ENCODE data around the gene TMEM185B. TPM values are rescaled to one million over a fixed set of nuclear protein-coding genes. Genes with fewer than 3 reads are reported as not detected.
"Not testable (repeated sequence)": the region's sequence is repeated elsewhere in the genome, so short reads cannot be mapped to it uniquely, and the experiment has no call there.

TMEM185B gene
- total and polyA plus RNA-seq, 4 donors = 4.9 to 20.8 (median 12.8) TPM

DNA sequence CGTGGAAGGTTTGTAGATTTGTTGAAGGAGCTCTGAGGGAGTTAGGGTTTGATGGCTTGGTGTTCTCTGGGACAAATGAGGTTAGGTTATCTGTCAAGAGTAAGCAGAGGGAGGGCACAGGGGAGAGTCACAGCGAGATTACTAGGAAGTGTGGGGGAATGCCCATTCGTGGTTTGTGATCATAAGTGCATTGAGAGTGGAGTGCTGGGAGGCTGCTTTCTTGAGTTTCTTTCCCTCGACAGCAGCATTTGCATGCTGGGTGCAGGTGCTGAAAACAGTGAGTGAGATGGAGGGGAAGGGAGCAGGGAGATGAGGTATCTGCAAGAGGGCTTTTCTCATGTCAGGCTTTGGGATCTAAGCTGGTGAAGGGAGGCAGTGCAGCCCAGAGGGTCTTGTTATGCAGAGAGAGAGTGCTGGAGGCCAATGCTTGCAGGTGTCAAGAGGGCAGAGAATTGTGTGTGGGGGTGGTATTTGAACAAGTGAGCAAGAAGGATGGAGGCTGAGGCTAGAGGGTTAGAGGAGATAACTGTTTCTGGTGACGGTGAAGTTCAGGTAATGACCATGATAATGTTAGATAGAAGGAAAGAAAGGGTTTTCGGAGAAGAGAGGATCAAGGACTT is 38.3 kb upstream of the TMEM185B start:
- H3K27ac ChIP-seq (ENCODE audit: low read depth in 1 of 2, low read length in 2 of 2) = no peak overlapping the region
- H3K4me1 ChIP-seq (ENCODE audit: control insufficient read depth in 1 of 2, insufficient read depth in 2 of 2, low read length in 2 of 2) = no peaks in the 10 kb centered on the region
- ATAC-seq (ENCODE audit: low FRiP score) (no peak), DNase-seq (no peak)
- no peak overlapping the region for H3K4me3 ChIP-seq (ENCODE audit: low read length in 2 of 2)
- H3K36me3 ChIP-seq (ENCODE audit: control insufficient read depth in 1 of 2, insufficient read depth in 2 of 2, low read length in 1 of 2) = no peaks in the 10 kb centered on the region
- 92 to 93% methylated on average over 6 of the region's 6 CpGs for WGBS, 2 donors
- intact Hi-C loops (cut with DNase I) = no loop called here
- no peaks in the 10 kb centered on the region for H3K9me3 ChIP-seq (ENCODE audit: control insufficient read depth, low read length)
- H3K27me3 ChIP-seq (ENCODE audit: control insufficient read depth in 1 of 2, insufficient read depth in 2 of 2, low read length in 1 of 2) = no peaks in the 10 kb centered on the region

DNA sequence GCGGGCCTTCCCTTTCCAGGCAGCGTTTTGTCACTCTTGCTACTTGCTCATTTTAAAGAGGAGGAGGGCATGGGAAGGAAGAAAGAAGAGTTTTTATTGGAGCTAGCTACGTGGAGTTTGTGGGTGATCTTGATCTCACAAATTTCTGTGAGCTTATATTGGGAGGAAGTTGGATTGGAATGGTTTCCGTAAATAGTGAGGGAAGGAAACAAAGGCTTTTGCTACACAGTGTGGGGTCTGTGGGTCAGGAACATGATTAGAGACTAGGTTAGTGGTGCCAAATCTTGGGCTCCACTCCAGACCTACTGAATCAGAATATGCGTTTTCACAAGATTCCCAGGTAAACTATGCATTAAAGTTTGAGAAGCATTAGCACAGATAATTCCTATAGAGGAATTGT is 37.5 kb upstream of the TMEM185B start:
- ATAC-seq (ENCODE audit: low FRiP score) = no peak
- Histone ChIP-seq H3K27me3 (ENCODE audit: control insufficient read depth in 1 of 2, insufficient read depth in 2 of 2, low read length in 1 of 2) (no peaks in the 10 kb centered on the region), H3K4me3 (ENCODE audit: low read length in 2 of 2) (no peak overlapping the region), H3K4me1 (ENCODE audit: control insufficient read depth in 1 of 2, insufficient read depth in 2 of 2, low read length in 2 of 2) (no peaks in the 10 kb centered on the region), H3K27ac (ENCODE audit: low read depth in 1 of 2, low read length in 2 of 2) (no peak overlapping the region), H3K36me3 (ENCODE audit: control insufficient read depth in 1 of 2, insufficient read depth in 2 of 2, low read length in 1 of 2) (no peaks in the 10 kb centered on the region), H3K9me3 (ENCODE audit: control insufficient read depth, low read length) (no peaks in the 10 kb centered on the region)
- intact Hi-C loops (cut with DNase I) = no loop called here
- DNase-seq = no peak
- 95 to 97% methylated on average over 5 of the region's 5 CpGs for WGBS, 2 donors

DNA sequence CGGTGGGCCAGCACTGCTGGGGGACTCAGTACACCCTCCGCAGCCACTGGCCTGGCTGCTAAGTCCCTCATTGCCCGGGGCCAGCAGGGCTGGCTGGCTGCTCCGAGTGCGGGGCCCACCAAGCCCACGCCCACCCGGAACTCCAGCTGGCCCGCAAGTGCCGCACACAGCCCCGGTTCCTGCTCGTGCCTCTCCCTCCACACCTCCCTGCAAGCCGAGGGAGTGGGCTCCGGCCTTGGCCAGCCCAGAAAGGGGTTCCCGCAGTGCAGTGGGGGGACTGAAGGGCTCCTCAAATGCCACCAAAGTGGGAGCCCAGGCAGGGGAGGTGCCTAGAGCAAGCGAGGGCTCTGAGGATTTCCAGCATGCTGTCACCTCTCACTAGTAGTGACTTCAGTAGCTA is 36.7 kb upstream of the TMEM185B start:
- 98% methylated on average over 8 to 15 of the region's 15 CpGs for WGBS, 2 donors
- H3K9me3 ChIP-seq (ENCODE audit: control insufficient read depth, low read length); ATAC-seq (ENCODE audit: low FRiP score); intact Hi-C loops (cut with DNase I); H3K36me3 ChIP-seq (ENCODE audit: control insufficient read depth in 1 of 2, insufficient read depth in 2 of 2, low read length in 1 of 2); H3K4me1 ChIP-seq (ENCODE audit: control insufficient read depth in 1 of 2, insufficient read depth in 2 of 2, low read length in 2 of 2); H3K27me3 ChIP-seq (ENCODE audit: control insufficient read depth in 1 of 2, insufficient read depth in 2 of 2, low read length in 1 of 2); DNase-seq; H3K4me3 ChIP-seq (ENCODE audit: low read length in 2 of 2); H3K27ac ChIP-seq (ENCODE audit: low read depth in 1 of 2, low read length in 2 of 2): not testable (repeated sequence)

DNA sequence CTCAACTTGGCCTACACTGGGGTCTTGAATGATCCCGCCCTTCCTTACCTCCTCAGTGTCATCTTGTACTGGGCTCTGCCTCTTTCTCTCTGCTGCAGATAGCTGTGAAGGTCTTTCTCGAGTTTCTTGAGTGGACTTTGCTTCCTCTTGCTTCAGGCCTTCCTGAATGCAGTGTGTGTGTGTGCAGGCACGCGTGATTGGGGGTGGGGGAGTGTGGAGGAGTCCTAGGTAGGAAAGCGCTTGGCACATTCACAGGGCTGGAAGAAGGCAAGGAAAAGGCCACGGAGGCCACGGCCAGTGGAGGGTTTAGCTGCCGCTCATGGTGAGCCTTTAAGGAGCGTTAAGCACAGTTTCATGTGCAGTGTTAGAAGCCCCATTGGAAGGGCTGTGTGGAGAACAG is 35.0 kb upstream of the TMEM185B start:
- ATAC-seq (ENCODE audit: low FRiP score) = no peak
- Histone ChIP-seq H3K27ac (ENCODE audit: low read depth in 1 of 2, low read length in 2 of 2) (no peak overlapping the region), H3K4me3 (ENCODE audit: low read length in 2 of 2) (no peak overlapping the region), H3K36me3 (ENCODE audit: control insufficient read depth in 1 of 2, insufficient read depth in 2 of 2, low read length in 1 of 2) (no peaks in the 10 kb centered on the region), H3K9me3 (ENCODE audit: control insufficient read depth, low read length) (no peaks in the 10 kb centered on the region), H3K4me1 (ENCODE audit: control insufficient read depth in 1 of 2, insufficient read depth in 2 of 2, low read length in 2 of 2) (peaks cover 0 to 5% of the 10 kb centered on the region in 2 donors), H3K27me3 (ENCODE audit: control insufficient read depth in 1 of 2, insufficient read depth in 2 of 2, low read length in 1 of 2) (no peaks in the 10 kb centered on the region)
- peak in 1 of 2 donors; percentile 24 for DNase-seq
- WGBS, 2 donors = 92 to 94% methylated on average over 9 of the region's 9 CpGs
- intact Hi-C loops (cut with DNase I) = no loop called here

DNA sequence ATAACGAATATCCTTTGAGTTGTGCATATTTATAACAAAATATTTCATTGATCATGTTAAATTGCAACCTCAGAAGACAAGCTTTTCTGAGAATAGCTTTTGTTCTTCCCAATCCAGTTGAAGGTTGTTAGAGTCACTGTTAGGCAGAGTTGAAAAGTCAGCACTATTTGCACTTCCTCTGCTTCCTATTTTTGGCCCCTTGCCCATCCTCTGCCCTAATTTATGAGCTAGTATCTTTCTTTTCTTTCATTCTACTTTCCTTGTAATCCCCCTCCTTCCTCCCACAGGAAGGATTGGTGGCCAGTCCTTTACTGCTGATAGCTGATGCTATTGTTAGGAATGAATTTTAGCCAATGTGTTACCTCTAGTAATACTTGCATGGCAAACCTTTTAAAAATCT is 34.3 kb upstream of the TMEM185B start:
- intact Hi-C loops (cut with DNase I) = no loop called here
- H3K4me1 ChIP-seq (ENCODE audit: control insufficient read depth in 1 of 2, insufficient read depth in 2 of 2, low read length in 2 of 2) = peaks cover 0 to 5% of the 10 kb centered on the region in 2 donors
- DNase-seq (no peak), ATAC-seq (ENCODE audit: low FRiP score) (no peak)
- no peaks in the 10 kb centered on the region for H3K36me3 ChIP-seq (ENCODE audit: control insufficient read depth in 1 of 2, insufficient read depth in 2 of 2, low read length in 1 of 2)
- 77 to 78% methylated on average over 1 of the region's 1 CpG for WGBS, 2 donors
- no peaks in the 10 kb centered on the region for H3K9me3 ChIP-seq (ENCODE audit: control insufficient read depth, low read length)
- H3K27ac ChIP-seq (ENCODE audit: low read depth in 1 of 2, low read length in 2 of 2) = no peak overlapping the region
- no peak overlapping the region for H3K4me3 ChIP-seq (ENCODE audit: low read length in 2 of 2)
- no peaks in the 10 kb centered on the region for H3K27me3 ChIP-seq (ENCODE audit: control insufficient read depth in 1 of 2, insufficient read depth in 2 of 2, low read length in 1 of 2)

DNA sequence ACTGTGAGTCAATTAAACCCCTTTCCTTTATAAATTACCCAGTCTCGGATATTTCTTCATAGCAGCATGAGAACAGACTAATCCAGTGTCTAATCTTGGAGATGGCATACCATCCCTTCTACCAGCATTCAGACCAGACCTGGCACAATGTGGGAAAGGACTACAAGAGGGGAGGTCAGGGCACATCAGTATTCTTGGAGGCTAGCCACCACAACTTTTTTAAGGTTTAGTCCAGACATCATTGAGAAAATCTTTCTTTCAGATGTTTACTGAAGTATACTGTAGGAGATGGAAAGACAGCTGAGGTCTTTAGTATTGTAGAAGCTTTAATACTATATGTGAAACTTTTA is 33.4 kb upstream of the TMEM185B start:
- no peak overlapping the region for H3K27ac ChIP-seq (ENCODE audit: low read depth in 1 of 2, low read length in 2 of 2)
- no peak for DNase-seq
- no peaks in the 10 kb centered on the region for H3K36me3 ChIP-seq (ENCODE audit: control insufficient read depth in 1 of 2, insufficient read depth in 2 of 2, low read length in 1 of 2)
- no peak for ATAC-seq (ENCODE audit: low FRiP score)
- H3K4me3 ChIP-seq (ENCODE audit: low read length in 2 of 2) = no peak overlapping the region
- no peaks in the 10 kb centered on the region for H3K9me3 ChIP-seq (ENCODE audit: control insufficient read depth, low read length)
- peaks cover 0 to 5% of the 10 kb centered on the region in 2 donors for H3K4me1 ChIP-seq (ENCODE audit: control insufficient read depth in 1 of 2, insufficient read depth in 2 of 2, low read length in 2 of 2)
- H3K27me3 ChIP-seq (ENCODE audit: control insufficient read depth in 1 of 2, insufficient read depth in 2 of 2, low read length in 1 of 2) = no peaks in the 10 kb centered on the region
- intact Hi-C loops (cut with DNase I) = no loop called here
- 78 to 87% methylated on average over 1 of the region's 1 CpG for WGBS, 2 donors

DNA sequence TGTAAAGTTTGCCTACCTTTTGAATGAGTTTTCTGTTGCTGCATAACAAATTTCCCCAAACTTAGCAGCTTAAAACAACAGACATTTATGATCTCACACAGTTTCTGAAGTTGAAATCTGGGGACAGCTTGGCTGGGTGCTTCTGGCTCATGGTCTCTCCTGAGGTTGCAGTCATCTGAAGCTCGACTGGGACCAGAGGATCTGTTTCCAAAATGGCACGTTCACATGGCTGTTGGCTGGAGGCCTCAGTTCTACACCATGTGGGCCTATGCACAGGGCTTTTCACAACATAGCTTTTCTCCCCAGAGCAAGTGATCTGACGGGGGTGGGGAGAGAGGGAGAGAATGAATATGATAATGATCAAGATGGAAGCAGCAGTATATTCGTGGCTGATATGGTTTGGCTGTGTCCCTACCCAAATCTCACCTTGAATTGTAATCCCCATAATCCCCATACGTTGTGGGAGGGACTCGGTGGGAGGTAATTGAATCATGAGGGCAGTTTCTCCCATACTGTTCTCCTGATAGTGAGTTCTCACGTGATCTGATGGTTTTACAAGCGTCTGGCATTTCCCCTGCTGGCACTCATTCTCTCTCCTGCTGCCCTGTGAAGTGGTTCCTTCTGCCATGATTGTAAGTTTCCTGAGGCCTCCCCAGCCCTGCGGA is 32.9 kb upstream of the TMEM185B start:
- WGBS, 2 donors = 72 to 78% methylated on average over 9 of the region's 9 CpGs
- Histone ChIP-seq H3K4me3 (ENCODE audit: low read length in 2 of 2) (no peak overlapping the region), H3K36me3 (ENCODE audit: control insufficient read depth in 1 of 2, insufficient read depth in 2 of 2, low read length in 1 of 2) (no peaks in the 10 kb centered on the region), H3K4me1 (ENCODE audit: control insufficient read depth in 1 of 2, insufficient read depth in 2 of 2, low read length in 2 of 2) (peaks cover 0 to 5% of the 10 kb centered on the region in 2 donors), H3K9me3 (ENCODE audit: control insufficient read depth, low read length) (no peaks in the 10 kb centered on the region), H3K27ac (ENCODE audit: low read depth in 1 of 2, low read length in 2 of 2) (no peak overlapping the region), H3K27me3 (ENCODE audit: control insufficient read depth in 1 of 2, insufficient read depth in 2 of 2, low read length in 1 of 2) (no peaks in the 10 kb centered on the region)
- DNase-seq = no peak
- no peak for ATAC-seq (ENCODE audit: low FRiP score)
- intact Hi-C loops (cut with DNase I) = no loop called here

DNA sequence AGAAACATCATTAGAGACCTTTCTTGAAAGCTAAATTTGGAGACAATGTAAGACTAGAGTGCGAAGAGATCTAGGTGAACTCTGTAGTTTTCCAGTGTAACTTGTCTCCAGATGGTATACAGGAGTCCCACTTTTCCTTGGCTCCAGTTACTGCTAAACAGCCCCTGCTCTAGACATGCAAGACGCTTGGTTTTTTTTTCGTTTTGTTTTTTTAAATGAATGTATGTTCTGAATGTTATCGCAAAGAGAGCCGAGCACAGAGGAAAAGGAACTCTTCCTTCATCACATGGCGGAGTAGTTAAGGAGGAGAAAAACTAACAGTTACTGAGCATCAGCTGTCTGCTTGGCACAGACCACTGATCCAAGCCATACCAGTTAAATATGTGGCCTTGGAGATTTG is 31.9 kb upstream of the TMEM185B start:
- H3K4me1 ChIP-seq (ENCODE audit: control insufficient read depth in 1 of 2, insufficient read depth in 2 of 2, low read length in 2 of 2) = peaks cover 0 to 5% of the 10 kb centered on the region in 2 donors
- DNase-seq (no peak), ATAC-seq (ENCODE audit: low FRiP score) (no peak)
- H3K9me3 ChIP-seq (ENCODE audit: control insufficient read depth, low read length) = no peaks in the 10 kb centered on the region
- intact Hi-C loops (cut with DNase I) = no loop called here
- H3K4me3 ChIP-seq (ENCODE audit: low read length in 2 of 2) = no peak overlapping the region
- WGBS, 2 donors = 91 to 95% methylated on average over 6 of the region's 6 CpGs
- H3K36me3 ChIP-seq (ENCODE audit: control insufficient read depth in 1 of 2, insufficient read depth in 2 of 2, low read length in 1 of 2) = no peaks in the 10 kb centered on the region
- H3K27me3 ChIP-seq (ENCODE audit: control insufficient read depth in 1 of 2, insufficient read depth in 2 of 2, low read length in 1 of 2) = no peaks in the 10 kb centered on the region
- no peak overlapping the region for H3K27ac ChIP-seq (ENCODE audit: low read depth in 1 of 2, low read length in 2 of 2)

DNA sequence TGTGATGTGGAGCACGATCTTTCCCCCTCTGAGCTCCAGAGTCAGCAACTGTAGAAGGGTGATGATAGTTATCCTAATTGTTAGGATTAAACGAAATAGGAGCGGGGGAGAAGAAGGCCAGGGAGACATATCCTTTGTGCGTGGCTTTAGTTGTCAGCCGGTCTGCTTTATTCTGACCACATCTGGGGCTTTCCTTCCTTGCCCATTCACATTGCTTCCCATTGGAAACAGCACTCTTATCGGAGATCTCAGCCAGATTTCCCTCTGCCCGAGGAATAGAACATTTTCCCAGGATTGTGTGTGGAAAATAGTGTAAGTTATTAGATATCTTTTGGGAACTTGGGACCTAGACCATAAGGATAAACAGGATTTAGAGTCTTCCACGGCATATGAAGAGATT is 31.0 kb upstream of the TMEM185B start:
- intact Hi-C loops (cut with DNase I) = loop anchor here in 1 of 2 donors (5.0 kb wide), 1 partner anchor 58 kb away; no protein-coding TSS in a partner anchor
- Histone ChIP-seq H3K9me3 (ENCODE audit: control insufficient read depth, low read length) (no peaks in the 10 kb centered on the region), H3K27me3 (ENCODE audit: control insufficient read depth in 1 of 2, insufficient read depth in 2 of 2, low read length in 1 of 2) (no peaks in the 10 kb centered on the region), H3K4me1 (ENCODE audit: control insufficient read depth in 1 of 2, insufficient read depth in 2 of 2, low read length in 2 of 2) (peaks cover 0 to 5% of the 10 kb centered on the region in 2 donors), H3K4me3 (ENCODE audit: low read length in 2 of 2) (no peak overlapping the region), H3K27ac (ENCODE audit: low read depth in 1 of 2, low read length in 2 of 2) (no peak overlapping the region), H3K36me3 (ENCODE audit: control insufficient read depth in 1 of 2, insufficient read depth in 2 of 2, low read length in 1 of 2) (no peaks in the 10 kb centered on the region)
- WGBS, 2 donors = 62 to 80% methylated on average over 8 of the region's 8 CpGs
- ATAC-seq (ENCODE audit: low FRiP score) = no peak
- no peak for DNase-seq

All from aorta (tissue), 5 donors.